HepG2 (cell line): Measurements from ENCODE around the gene COPS4. TPM values are rescaled to one million over a fixed set of nuclear protein-coding genes. Genes with fewer than 3 reads are reported as not detected.

Source experiments
- ADNP ChIP-seq: sonication (generic); formaldehyde crosslinking; IDR thresholded peaks from 2 replicates; pipeline ENCODE4 v1.4.0; 2020; ENCODE audit warnings: missing genetic modification reagents
- BORCS8-MEF2B ChIP-seq: sonication (generic); formaldehyde crosslinking; IDR thresholded peaks from 2 replicates; pipeline ENCODE4 v1.8.0; 2022; ENCODE audit warnings: mild to moderate bottlenecking, missing genetic modification reagents
- CHD4 ChIP-seq: fragments of 200-600 bp; sonication (generic); IDR thresholded peaks from 2 replicates; pipeline ENCODE4 v1.7.0; 2017; ENCODE audit warnings: mild to moderate bottlenecking, low read length, borderline replicate concordance
- KAT7 ChIP-seq: IDR thresholded peaks from 2 replicates; pipeline ENCODE4 v1.6.1; 2018; ENCODE audit warnings: borderline replicate concordance, missing compliant biosample characterization
- KDM1A ChIP-seq: IDR thresholded peaks from 2 replicates; pipeline ENCODE4 v1.6.1; 2016; ENCODE audit warnings: missing compliant biosample characterization
- MAFG ChIP-seq: sonication (generic); formaldehyde crosslinking; IDR thresholded peaks from 2 replicates; pipeline ENCODE4 v1.5.1; 2020; ENCODE audit warnings: mild to moderate bottlenecking, missing genetic modification reagents
- NBN ChIP-seq: fragments of 450-650 bp; conservative IDR thresholded peaks from 2 replicates; pipeline ENCODE4 v1.6.1; 2017
- NCOA5 ChIP-seq: sonication (generic); formaldehyde crosslinking; IDR thresholded peaks from 2 replicates; pipeline ENCODE4 v1.4.0; 2020; ENCODE audit warnings: missing genetic modification reagents
- NFKBIZ ChIP-seq: IDR thresholded peaks from 2 replicates; pipeline ENCODE4 v1.6.1; 2018; ENCODE audit warnings: missing genetic modification reagents, missing compliant biosample characterization
- PAX8 ChIP-seq: sonication (generic); formaldehyde crosslinking; IDR thresholded peaks from 2 replicates; pipeline ENCODE4 v1.8.0; 2022; ENCODE audit warnings: mild to moderate bottlenecking, missing genetic modification reagents, borderline replicate concordance
- PCBP1 ChIP-seq: fragments of 200-400 bp; formaldehyde crosslinking; IDR thresholded peaks from 2 replicates; pipeline ENCODE4 v1.6.1; 2017; ENCODE audit warnings: mild to moderate bottlenecking, low read depth, low read length, borderline replicate concordance
- RBAK ChIP-seq: sonication (generic); formaldehyde crosslinking; IDR thresholded peaks from 2 replicates; pipeline ENCODE4 v1.5.1; 2020; ENCODE audit warnings: mild to moderate bottlenecking, missing genetic modification reagents
- SAP130 ChIP-seq: IDR thresholded peaks from 2 replicates; pipeline ENCODE4 v1.6.1; 2016; ENCODE audit warnings: low read depth
- ZFP1 ChIP-seq: IDR thresholded peaks from 2 replicates; pipeline ENCODE4 v1.6.1; 2016
- ZIK1 ChIP-seq: sonication (generic); formaldehyde crosslinking; IDR thresholded peaks from 2 replicates; pipeline ENCODE4 v1.5.0; 2020; ENCODE audit warnings: mild to moderate bottlenecking, low read depth, missing genetic modification reagents, borderline replicate concordance
- ZKSCAN1 ChIP-seq: fragments of 150-350 bp; IDR thresholded peaks from 2 replicates; pipeline ENCODE4 v1.6.1; 2014; ENCODE audit warnings: low read length
- ZSCAN20 ChIP-seq: sonication (generic); formaldehyde crosslinking; IDR thresholded peaks from 2 replicates; pipeline ENCODE4 v1.4.0; 2020; ENCODE audit warnings: missing genetic modification reagents, mild to moderate bottlenecking, borderline replicate concordance
- polyA plus RNA-seq, 8 experiments: library from polyadenylated mRNA; depleted of rRNA in 3 of 8; stranded (reverse) in 7 of 8; unstranded in 1 of 8; fragments of >200 nt; fragmentation: Illumina TruSeq in 4 of 8; extraction: Trizol in 4 of 8; gene quantifications; 2 replicates each; pipeline versions ENCODE4 v1.2.1 to v1.2.3, GENCODE V29; 2011 to 2016; ENCODE audit warnings: low read depth in 4 of 8, missing spikeins in 1 of 8, mixed read lengths in 1 of 8; ENCODE audit not compliant: insufficient read depth in 1 of 8
- total RNA-seq, 5 experiments: library from RNA; depleted of rRNA; stranded (reverse); fragments of >200 nt; fragmentation: Illumina TruSeq; extraction: Trizol; gene quantifications; 2 replicates each; pipeline ENCODE4 v1.2.3, GENCODE V29; 2016; ENCODE audit warnings: low read depth in 1 of 5
- TF ChIP-seq, protein P1 (sequence below): sonication (generic); formaldehyde crosslinking; IDR thresholded peaks from 2 replicates; pipeline ENCODE4 v1.8.0; 2022; ENCODE audit warnings: missing genetic modification reagents, mild to moderate bottlenecking, moderate library complexity, borderline replicate concordance
- TF ChIP-seq, protein P2 (sequence below): sonication (generic); formaldehyde crosslinking; IDR thresholded peaks from 2 replicates; pipeline ENCODE4 v1.4.0; 2020; ENCODE audit warnings: low read depth, missing genetic modification reagents
- TF ChIP-seq, protein P3 (sequence below): sonication (generic); formaldehyde crosslinking; IDR thresholded peaks from 2 replicates; pipeline ENCODE4 v1.5.0; 2020; ENCODE audit warnings: mild to moderate bottlenecking, missing genetic modification reagents, borderline replicate concordance
- TF ChIP-seq, protein P4 (sequence below): sonication (generic); formaldehyde crosslinking; IDR thresholded peaks from 2 replicates; pipeline ENCODE4 v1.5.1; 2020; ENCODE audit warnings: missing genetic modification reagents, mild to moderate bottlenecking, borderline replicate concordance

Gene COPS4
- total and polyA plus RNA-seq, 2 of the 13 experiments (the other 11 are each of a cell fraction or from before 2014, with no cell fraction given) = 28.8 to 52.5 TPM

DNA sequence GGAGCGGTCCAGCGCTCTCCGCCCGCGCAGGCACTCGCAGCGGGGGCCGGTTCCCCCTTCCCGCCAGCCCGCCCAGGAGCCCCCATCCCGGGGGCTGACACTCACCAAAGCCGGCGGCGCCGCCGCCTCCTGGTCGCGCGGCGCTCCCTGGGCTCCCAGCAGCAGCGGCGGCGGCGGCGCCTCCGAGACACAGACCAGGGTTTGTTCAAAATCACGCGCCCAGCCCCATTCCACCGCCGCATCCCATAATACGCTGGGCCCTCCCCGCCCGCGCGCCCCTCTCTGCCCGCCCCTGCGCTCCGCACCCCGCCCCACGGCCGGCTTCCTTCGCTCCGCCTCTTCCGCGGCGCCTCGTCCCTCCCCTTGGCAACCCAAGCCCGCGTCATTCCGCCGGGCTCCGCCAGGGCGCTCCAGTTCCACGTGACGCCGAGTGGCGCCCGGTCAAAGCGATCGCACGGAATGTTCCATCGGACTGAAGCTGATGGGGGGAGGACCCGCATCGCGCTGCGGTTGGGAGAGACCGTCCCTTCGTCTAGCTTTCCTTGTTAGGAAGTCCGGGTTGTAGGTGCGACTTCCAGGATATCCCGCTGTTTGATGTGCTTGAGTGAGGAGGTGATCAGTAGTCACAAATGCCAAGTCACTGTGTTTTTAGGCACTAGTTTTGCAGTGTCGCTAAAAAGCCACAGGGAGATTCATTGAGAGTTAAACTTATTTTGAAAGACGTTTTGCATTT, 22.1 kb upstream of the COPS4 start (continued):
- TF ChIP-seq, protein P1, sequence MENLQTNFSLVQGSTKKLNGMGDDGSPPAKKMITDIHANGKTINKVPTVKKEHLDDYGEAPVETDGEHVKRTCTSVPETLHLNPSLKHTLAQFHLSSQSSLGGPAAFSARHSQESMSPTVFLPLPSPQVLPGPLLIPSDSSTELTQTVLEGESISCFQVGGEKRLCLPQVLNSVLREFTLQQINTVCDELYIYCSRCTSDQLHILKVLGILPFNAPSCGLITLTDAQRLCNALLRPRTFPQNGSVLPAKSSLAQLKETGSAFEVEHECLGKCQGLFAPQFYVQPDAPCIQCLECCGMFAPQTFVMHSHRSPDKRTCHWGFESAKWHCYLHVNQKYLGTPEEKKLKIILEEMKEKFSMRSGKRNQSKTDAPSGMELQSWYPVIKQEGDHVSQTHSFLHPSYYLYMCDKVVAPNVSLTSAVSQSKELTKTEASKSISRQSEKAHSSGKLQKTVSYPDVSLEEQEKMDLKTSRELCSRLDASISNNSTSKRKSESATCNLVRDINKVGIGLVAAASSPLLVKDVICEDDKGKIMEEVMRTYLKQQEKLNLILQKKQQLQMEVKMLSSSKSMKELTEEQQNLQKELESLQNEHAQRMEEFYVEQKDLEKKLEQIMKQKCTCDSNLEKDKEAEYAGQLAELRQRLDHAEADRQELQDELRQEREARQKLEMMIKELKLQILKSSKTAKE (CRISPR knock-in tag) = peak; percentile 76; the same call in 1 of the 2 replicates
- TF ChIP-seq, protein P2, sequence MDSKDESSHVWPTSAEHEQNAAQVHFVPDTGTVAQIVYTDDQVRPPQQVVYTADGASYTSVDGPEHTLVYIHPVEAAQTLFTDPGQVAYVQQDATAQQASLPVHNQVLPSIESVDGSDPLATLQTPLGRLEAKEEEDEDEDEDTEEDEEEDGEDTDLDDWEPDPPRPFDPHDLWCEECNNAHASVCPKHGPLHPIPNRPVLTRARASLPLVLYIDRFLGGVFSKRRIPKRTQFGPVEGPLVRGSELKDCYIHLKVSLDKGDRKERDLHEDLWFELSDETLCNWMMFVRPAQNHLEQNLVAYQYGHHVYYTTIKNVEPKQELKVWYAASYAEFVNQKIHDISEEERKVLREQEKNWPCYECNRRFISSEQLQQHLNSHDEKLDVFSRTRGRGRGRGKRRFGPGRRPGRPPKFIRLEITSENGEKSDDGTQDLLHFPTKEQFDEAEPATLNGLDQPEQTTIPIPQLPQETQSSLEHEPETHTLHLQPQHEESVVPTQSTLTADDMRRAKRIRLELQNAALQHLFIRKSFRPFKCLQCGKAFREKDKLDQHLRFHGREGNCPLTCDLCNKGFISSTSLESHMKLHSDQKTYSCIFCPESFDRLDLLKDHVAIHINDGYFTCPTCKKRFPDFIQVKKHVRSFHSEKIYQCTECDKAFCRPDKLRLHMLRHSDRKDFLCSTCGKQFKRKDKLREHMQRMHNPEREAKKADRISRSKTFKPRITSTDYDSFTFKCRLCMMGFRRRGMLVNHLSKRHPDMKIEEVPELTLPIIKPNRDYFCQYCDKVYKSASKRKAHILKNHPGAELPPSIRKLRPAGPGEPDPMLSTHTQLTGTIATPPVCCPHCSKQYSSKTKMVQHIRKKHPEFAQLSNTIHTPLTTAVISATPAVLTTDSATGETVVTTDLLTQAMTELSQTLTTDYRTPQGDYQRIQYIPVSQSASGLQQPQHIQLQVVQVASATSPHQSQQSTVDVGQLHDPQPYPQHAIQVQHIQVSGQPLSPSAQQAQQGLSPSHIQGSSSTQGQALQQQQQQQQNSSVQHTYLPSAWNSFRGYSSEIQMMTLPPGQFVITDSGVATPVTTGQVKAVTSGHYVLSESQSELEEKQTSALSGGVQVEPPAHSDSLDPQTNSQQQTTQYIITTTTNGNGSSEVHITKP (CRISPR knock-in tag) = peak; percentile 100
- TF ChIP-seq ZIK1 (CRISPR knock-in tag) (no peak; the same call in 1 of the 2 replicates), KDM1A (CRISPR knock-in tag) (no peak), PAX8 (CRISPR knock-in tag) (no peak), CHD4 (no peak), BORCS8-MEF2B (CRISPR knock-in tag) (peak; percentile 56; the same call in 1 of the 2 replicates), PCBP1 (0 out of 2 replicates have a peak, but pooled peaks have one; percentile 56), RBAK (CRISPR knock-in tag) (no peak), NBN (no peak), ZSCAN20 (CRISPR knock-in tag) (peak; percentile 23; the same call in 1 of the 2 replicates), ZFP1 (CRISPR knock-in tag) (peak; percentile 85; the same call in 1 of the 2 replicates), KAT7 (CRISPR knock-in tag) (no peak; the same call in 1 of the 2 replicates), SAP130 (CRISPR knock-in tag) (peak; percentile 97), NFKBIZ (CRISPR knock-in tag) (peak; percentile 81; the same call in 1 of the 2 replicates), NCOA5 (CRISPR knock-in tag) (no peak), MAFG (CRISPR knock-in tag) (no peak), ADNP (CRISPR knock-in tag) (no peak), ZKSCAN1 (no peak)
- TF ChIP-seq, protein P3, sequence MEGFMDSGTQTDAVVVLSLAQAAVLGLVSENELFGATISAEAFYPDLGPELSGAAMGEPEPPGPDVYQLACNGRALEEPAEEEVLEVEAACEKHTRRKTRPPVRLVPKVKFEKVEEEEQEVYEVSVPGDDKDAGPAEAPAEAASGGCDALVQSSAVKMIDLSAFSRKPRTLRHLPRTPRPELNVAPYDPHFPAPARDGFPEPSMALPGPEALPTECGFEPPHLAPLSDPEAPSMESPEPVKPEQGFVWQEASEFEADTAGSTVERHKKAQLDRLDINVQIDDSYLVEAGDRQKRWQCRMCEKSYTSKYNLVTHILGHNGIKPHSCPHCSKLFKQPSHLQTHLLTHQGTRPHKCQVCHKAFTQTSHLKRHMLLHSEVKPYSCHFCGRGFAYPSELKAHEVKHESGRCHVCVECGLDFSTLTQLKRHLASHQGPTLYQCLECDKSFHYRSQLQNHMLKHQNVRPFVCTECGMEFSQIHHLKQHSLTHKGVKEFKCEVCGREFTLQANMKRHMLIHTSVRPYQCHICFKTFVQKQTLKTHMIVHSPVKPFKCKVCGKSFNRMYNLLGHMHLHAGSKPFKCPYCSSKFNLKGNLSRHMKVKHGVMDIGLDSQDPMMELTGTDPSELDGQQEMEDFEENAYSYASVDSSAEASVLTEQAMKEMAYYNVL (CRISPR knock-in tag) = no peak
- TF ChIP-seq, protein P4, sequence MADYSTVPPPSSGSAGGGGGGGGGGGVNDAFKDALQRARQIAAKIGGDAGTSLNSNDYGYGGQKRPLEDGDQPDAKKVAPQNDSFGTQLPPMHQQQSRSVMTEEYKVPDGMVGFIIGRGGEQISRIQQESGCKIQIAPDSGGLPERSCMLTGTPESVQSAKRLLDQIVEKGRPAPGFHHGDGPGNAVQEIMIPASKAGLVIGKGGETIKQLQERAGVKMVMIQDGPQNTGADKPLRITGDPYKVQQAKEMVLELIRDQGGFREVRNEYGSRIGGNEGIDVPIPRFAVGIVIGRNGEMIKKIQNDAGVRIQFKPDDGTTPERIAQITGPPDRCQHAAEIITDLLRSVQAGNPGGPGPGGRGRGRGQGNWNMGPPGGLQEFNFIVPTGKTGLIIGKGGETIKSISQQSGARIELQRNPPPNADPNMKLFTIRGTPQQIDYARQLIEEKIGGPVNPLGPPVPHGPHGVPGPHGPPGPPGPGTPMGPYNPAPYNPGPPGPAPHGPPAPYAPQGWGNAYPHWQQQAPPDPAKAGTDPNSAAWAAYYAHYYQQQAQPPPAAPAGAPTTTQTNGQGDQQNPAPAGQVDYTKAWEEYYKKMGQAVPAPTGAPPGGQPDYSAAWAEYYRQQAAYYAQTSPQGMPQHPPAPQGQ = no peak
